ENCODE results near the gene STIP1.

Gene STIP1

GRCh38 chr11:64224891-64225607 lies 39.1 kb downstream of the STIP1 start:
- DNase-seq = no peak

GRCh38 chr11:64225608-64226506 lies 39.9 kb downstream of the STIP1 start, which contains the start of the genes NUDT22 and TRPT1:
TSS of gene NUDT22 (plus strand) at chr11:64226274. CDS start at chr11:64226653, 379 bp downstream.
TSS of gene TRPT1 (minus strand) at chr11:64226186. CDS start at chr11:64225860, 326 bp downstream.
- DNase-seq = peak; percentile 83

GRCh38 chr11:64226507-64227051 lies 40.6 kb downstream of the STIP1 start:
- no peak for DNase-seq

DNA sequence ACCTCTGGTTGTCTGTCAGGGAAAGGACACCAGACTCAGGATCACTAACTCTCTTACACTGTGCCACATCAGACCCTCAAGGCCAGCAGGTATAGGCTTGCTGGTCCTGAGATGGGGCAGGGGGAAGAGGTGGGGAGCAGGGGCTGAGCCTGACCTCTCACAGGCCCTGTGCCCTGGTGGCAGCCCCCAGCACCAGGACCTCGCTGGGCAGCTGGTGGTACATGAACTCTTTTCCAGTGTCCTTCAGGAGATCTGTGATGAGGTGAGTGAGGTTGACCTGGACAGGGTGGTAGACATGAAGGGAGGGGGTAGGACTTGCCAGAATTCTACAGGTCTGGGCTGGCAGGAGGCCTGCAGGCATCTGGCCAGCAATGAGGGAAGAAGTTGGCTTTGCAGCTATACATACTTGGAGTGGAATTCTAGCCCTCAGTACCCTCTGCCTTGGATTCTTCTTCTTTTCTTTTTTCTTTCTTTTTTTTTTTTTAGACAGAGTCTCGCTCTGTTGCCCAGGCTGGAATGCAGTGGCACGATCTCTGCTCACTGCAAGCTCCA lies 41.5 kb downstream of the STIP1 start:
- DNase-seq = no peak

GRCh38 chr11:64229090-64229743 lies 43.2 kb downstream of the STIP1 start:
- DNase-seq = no peak

DNA sequence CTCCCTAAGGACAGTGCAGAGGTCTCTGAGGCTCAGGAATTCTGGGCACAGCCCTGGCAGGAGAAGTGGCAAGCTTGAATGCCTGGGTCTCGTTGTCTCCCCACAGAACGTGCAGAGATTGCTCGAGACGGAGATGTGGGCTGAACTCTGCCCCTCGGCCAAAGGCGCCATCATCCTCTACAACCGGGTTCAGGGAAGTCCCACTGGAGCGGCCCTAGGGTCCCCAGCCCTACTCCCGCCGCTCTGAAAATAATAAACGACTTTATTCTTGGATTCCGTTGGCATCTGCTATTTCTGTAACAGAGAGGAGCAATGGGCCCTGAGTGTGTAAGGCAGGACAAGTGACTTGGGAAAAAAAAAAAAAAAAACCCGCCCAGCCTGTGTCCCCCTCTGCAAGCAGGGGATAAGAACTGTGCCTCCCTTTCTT lies 43.8 kb downstream of the STIP1 start:
- DNase-seq = no peak

DNA sequence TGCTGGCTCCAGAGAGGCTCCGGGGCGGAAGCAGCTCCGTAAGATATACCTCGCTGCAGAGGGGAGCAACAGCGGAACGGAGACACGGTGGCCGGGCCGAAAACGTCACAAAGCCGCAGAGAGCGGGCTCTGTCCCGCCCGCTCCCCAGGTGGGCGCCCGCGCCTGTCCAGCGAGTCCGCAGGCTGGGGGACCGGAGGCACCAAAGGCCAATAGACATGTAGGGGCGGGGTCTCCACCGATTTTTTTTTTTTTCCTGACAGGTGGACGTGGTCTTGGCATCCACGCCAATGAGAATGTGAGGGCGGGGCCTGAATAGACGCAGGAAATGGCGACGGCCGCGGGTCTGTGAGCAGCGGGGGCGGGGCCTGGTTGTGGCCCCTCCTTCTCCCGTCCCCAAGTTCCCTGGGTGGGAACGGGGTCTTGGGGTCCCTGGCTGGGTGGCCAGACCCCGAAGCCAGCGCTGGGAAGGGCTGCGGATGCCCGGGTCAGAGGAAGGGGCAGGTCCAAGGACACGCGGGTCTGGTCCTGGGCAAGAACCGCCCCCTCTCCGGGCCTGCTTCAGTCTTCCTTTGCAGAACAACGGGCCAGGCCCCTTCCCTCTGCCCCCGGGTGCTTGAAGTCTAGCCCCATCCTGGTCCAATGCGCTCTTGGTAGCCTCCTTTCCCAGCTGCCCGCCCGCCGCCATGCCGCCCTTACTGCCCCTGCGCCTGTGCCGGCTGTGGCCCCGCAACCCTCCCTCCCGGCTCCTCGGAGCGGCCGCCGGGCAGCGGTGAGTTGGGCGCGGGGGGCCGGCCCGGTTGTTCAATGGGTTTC lies 44.4 kb downstream of the STIP1 start, which contains the start of gene DNAJC4:
Gene DNAJC4 (plus strand): TSS at position 378 of the 814 bp plus-strand sequence. CDS start 307 bp downstream, at position 685.
- DNase-seq = peak; percentile 89

- no peak for DNase-seq
Observed at GRCh38 chr11:64230985-64231365, 45.0 kb downstream of the STIP1 start.

DNA sequence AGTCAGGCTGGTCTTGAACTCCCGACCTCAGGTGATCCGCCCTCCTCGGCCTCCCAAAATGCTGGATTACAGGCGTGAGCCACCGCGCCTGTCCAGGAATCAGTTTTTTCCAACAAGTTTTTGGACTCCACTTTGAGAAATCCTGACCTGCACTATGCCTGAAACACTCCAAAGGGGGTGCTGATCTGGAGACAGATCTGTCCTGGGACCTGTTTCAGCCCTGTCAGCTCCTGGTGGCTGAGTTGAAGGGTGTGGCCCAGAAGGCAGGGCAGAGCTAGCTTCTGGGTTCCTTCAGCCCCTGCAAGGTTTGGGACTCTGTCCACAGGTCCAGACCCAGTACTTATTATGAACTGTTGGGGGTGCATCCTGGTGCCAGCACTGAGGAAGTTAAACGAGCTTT lies 45.6 kb downstream of the STIP1 start:
- no peak for DNase-seq

GRCh38 chr11:64232182-64232966 lies 46.4 kb downstream of the STIP1 start:
- no peak for DNase-seq

DNA sequence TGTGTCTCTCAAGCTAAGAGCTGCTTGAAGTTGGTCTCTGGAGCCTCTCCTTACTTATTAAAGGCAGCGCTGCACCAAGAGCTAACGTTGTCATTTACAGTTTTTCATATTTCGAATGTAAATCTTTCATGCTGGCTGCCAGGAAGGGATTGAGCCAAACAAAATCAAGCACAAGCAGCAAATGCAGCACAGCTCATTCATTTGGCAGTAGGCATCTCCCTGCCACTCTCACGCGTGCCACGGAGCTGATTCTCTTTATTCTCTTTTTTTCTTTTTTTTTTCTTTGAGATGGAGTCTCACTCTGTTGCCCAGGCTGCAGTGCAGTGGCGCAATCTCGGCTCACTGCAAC lies 47.0 kb downstream of the STIP1 start:
- DNase-seq = no peak

DNA sequence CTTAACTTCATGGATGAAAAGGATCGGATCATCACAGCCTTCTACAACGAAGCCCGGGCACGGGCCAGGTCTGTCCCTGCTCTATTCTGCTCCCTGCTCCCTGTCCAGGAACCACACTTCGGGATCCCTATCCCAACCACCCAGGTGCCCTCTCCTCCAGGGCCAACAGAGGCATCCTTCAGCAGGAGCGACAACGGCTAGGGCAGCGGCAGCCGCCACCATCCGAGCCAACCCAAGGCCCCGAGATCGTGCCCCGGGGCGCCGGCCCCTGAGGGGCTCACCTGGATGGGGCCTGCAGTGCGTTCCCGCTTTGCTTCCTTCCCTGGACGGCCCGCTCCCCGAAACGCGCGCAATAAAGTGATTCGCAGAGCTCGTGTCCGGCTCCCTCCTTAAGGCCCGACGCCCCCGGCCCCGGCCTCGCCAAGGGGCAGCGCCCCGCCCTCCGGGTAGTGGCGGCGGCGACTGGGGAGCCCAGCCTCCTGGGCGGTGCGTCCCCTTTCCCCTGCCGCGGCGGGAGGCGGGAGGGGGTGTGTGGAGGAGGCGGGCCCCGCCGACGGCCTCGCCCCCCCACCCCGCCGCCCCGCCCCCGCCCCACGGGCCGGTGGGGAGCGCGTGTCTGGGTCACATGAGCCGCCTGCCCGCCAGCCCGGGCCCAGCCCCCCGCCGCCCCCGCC lies 48.1 kb downstream of the STIP1 start, which contains the start of gene VEGFB:
Gene VEGFB (plus strand): TSS at position 672 of the 674 bp plus-strand sequence. CDS start 250 bp downstream, outside the sequence.
- peak; percentile 57 for DNase-seq

DNA sequence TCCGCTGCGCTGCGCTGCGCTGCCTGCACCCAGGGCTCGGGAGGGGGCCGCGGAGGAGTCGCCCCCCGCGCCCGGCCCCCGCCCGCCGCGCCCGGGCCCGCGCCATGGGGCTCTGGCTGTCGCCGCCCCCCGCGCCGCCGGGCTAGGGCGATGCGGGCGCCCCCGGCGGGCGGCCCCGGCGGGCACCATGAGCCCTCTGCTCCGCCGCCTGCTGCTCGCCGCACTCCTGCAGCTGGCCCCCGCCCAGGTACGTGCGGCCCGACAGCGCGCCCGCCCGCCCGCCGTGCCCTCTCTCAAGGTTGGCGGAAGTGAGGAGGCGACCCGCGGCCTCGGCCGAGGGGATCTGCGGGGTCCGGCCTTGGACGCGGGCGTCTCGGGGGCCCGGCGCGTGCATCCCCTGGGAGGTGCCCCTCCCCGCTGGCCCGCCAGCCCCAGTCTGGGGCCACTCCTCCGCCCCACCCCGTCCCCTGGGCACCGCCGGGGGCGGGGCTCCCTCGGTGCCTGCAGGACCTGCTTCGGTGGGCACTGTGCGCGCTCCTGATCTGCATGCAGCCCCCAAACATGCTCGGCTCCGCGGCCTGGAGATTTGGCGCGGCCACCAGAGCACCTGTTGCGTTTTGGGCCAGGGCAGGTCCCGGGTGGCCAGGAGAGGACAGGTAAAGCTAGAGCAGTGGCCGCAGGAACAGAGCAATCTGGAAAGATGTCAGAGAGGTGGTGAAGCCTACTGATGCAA lies 48.8 kb downstream of the STIP1 start:
- no peak for DNase-seq

GRCh38 chr11:64235437-64236161 lies 49.6 kb downstream of the STIP1 start:
- DNase-seq = no peak

- no peak for DNase-seq
Observed at GRCh38 chr11:64237484-64237951, 51.5 kb downstream of the STIP1 start.

- DNase-seq = no peak
Observed at GRCh38 chr11:64238076-64238475, 52.1 kb downstream of the STIP1 start.

DNA sequence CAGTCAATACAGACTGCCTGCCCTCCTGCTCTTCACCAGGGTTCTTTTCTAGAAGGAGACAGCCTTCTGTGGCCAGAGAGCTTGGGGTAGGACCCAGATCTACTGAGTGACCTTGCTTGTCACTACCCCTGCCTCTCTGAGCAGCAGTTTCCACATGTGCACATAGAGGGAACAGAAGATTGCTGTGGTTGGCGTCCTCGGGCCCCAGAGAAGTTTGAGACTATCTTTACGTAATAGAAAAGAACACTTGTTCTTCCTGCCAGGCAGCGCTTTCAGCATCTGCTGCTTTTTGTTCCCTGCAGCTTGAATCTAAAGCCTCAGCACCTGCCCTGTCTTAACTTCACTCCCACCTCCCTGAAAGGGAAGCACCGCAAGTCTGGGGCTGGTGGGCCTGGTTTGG lies 53.0 kb downstream of the STIP1 start:
- no peak for DNase-seq

GRCh38 chr11:64239662-64240434 lies 53.9 kb downstream of the STIP1 start:
- DNase-seq = no peak

Measured in fibroblast of upper back skin (primary cell).